Retina (tissue), 1 donor: Measurements from ENCODE around the gene FLOT2.
"Not testable (repeated sequence)": the region's sequence is repeated elsewhere in the genome, so short reads cannot be mapped to it uniquely, and the experiment has no call there.

Experiments used
- DNase-seq: peaks from one replicate; pipeline ENCODE4 v3.0.0-alpha.2; 2016

The FLOT2 gene

DNA sequence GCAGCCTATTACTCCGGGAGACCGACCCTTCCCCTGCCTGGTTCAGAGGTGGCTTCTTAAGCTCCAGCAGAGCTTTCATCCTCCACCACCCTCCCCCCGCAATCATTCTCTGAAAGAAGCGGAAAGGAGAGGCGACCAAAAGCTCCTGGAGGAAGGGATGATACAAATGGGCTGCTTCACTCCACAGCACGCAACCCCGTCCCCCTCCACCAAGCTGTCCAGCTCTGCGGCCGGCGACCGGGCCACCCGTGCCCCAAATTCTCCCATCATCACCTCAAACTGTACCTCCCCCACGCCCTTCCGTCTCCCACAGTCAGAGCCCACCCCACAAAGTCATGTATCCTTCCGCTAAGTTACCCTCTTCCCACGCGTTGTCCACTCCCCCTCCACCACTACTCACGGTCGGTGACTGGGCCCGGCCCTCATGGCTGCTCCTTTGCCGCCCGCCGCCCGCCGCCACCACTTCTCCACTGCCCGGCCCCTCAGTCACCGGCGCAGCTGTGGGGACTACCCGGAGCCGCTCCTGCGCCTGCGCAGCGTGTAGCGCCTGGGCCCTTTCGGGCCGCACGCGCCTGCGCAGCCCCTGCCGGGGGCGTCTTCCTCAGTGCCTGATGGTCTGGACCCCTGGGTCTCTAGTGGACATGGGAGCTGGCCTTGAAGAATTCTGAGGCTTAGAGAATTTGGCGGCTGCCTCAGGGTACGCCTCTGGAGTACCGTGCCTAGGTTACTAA, 55.1 kb downstream of the FLOT2 start, which contains the start of gene FAM222B:
Gene FAM222B, minus strand, starts transcription at position 509 of the 731 bp plus-strand sequence. CDS start 76,123 bp downstream, outside the sequence.
- peak; percentile 91 for DNase-seq

DNA sequence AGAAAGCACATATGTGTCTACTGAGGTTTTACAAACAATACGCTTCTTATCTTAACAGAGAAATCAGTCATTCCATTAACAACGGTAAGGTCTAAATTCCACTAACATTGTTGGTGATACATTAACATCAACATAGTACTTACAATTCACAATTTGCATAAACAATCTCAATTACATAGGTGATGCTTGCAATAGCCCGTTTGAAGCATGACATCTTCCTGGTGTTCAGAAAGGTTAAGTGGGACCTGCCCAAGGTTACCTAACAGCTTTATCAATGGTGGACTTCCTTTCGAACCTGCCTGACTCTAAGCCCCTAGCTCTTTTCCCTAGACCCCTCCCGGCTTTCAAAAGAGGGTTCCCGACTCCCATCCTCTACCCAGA, 55.6 kb downstream of the FLOT2 start:
- DNase-seq: no peak

DNA sequence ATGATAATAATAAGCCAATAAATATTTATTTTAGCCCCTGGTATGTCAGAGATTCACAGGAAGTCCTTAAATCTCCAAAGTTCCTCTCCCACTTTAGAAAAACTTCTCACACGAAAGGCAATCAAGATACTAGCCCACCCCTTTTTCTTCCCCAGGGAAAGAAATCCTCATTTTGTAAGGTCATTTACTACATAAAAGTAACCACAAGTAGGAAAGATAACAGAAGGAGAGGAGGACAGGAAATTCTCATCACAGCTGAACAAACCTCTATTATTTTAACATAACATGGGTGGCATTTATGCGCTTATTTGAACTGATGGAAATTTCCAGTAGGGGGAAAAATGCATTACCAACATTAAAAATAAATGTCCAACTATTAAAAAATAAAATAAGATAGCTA, 58.3 kb downstream of the FLOT2 start:
- DNase-seq: no peak

DNA sequence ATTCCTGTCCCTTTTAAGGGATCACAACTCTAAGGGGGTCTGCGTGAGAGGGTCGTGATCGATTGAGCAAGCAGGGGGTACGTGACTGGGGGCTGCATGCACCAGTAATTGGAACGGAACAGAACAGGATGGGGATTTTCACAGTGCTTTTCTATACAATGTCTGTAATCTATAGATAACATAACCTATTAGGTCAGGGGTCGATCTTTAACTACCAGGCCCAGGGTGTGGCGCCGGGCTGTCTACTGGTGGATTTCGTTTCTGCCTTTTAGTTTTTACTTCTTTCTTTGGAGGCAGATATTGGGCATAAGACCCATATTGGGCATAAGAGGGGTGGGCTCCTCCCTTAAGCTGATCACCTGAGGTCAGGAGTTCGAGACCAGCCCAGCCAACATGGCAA, 61.0 kb downstream of the FLOT2 start:
- not testable (repeated sequence) for DNase-seq

DNA sequence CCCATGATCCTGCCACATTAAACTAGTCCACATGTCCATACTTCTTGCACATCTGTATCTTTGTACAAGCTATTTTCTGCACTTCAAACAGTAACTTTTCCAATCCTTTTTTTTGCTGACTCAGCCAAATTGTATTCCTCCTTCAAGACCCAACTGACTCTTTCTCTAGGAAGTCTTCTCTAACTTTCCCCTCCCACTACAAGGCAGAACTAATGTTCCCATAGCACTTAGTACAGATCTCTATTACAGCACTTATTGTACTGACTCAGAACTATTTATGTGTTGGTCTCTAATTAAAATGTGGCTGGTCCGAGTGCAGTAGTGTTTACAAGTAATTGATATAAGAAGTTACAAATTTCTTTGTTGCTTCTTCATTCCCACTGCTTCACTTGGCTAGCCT, 63.1 kb downstream of the FLOT2 start:
- DNase-seq: no peak
